HG03196 (cell line): ENCODE results near the gene CSTF3.

Source experiments
- ATAC-seq: cut with Tn5 transposase; IDR thresholded peaks from one replicate; pipeline ENCODE4 v1.9.1; 2021; ENCODE audit not compliant: unreplicated experiment

Gene CSTF3

DNA sequence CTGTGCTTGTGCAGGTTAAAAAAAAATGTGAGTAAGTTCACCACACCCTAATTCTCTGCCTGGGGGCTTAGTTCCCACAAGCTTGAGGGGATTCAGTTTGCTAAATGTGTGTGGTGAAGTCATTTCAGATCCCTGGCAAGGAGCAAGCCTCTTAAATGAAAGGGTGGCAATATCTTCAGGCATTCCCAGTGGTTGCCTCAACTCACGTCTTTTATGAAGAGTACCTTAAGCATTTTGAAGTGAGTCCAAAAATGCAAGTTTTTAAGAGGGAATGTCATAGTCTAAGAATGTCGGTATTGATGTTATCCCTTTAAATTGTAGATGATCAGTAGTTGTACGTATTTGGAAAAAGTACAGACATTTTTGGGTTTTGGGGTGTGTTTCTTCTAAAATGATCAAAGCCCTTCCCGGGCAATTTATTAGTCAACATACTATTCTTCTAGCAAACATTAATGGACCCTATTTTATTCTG, 117.0 kb downstream of the CSTF3 start:
- ATAC-seq: no peak

DNA sequence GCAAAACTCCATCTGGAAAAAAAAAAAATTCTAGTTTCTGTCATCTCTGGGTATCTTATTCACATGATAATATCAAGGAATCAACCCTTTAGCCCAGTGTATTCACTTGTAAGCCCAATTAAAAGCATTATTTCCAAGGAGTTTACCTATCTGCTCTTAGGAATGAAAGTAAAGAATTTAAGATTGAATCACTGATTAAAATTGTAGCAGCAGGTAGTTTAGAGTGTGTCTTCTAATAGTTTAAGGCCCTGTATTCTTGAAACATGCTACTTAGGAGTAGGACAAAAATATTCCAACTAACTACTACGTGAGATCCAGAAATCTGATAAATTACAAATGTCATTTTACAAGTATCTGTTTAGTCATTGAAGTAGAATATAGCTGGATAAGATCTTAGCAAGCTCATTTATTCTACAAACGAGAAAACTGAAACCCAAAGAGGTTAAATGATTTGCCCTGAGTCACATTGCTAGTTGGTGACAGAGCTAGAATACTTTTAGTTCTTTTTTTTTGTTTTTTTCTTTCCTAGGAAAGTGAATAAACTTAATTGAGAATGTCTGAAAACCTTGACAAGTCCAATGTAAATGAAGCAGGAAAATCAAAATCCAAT, 118.0 kb downstream of the CSTF3 start:
- ATAC-seq: no peak

DNA sequence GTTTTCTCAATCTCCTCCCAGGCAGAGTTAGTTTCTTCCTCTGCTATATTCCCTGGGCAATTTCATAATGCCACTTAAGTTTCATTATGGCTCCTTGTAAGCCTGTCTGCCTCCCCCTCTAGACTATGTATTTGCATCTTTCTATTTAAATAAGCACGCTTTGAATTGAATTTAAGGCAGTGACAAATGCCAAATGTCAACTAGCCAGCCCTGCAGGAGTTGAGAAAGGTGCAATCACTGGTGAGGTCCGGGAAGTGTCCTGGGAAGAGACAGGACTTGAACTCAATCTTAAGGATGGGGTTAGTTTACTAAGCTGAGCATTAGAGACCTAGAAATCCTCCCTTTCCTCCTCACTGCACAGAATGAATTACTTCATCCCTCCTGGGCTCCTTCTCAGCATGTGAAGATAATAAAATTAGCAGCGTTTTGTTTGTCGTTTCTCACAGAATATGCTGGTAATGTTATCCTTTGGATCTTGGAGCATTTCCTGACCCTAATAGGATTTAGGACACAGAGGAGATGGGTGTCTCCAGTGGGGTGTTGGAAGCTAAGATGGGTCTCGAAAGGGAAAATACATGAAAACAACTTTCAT, 120.3 kb downstream of the CSTF3 start:
- no peak for ATAC-seq

DNA sequence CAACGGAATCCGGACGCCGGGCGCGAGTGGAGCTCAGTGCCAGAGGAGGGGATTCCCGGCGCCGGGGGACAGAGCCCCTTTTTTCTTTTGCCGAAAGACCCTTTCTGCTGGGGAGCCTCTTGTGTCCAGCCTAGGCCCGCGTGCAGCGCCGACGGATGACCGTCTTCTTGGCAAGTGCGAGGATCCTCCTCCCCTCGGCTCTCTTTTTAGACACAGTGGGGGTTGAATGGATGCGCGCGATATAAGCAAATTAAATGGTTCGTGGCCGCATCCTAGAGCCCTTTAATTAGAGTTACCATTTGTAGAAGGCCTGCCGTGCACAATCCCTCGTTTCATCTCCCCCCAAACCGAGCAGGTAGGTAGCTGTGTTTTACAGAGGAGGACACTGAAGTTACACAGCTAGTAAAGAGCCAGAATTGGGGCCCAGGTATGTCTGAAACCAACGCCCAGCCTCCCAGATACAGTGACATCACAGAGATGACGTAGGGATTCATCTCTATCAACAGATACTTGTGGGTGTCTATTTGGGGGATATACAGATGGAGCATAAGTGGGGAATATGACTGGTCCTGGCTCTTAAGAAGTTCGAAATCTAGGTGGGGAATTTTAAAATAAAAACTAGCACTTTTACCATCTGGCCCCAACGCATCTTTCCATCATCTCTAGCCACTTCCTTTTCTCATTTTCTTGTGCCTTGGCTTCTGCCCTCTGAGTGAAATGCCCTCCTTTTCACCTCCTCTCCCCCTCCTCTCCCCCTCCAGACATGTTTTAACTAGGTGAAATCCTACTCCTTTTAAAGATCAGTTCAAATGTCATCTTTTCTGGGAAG, 121.0 kb downstream of the CSTF3 start:
- peak; percentile 24 for ATAC-seq

DNA sequence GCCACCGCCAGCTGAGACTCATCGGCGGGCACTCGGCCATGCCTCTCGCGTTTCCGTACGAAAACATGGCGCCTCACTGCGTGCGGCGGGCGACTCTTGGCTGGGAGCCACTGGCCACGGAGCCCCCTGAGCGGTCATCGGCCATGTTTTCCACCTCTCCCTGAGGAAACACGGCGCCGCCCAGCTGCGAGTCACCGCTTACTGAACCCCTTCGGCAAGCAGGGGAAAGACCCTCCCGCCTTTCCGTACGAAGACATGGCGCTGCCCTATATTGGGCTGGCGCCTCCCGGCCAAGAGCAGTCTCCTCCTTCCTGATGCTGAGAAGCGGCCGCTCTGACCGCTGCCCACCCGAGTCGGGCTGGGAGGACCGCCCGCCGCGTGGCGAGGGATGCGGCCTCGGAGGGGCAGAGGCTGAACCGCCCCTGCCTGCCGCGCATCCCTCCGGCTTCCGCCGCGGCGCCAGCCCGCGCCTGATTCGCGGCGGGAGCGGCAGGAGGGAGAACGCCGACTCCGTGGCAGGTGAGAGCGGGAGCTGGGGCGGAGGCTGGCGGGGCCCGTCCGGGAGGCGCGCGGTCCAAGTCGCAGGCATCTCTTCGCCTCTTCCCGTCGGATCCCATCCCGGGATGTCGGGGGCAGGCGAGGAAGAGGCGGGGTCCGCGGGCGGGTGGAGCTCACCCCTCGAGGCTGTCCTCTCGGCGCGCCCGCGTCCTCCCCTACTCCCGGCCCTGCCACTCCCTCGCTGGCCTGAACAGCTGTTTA, 121.8 kb downstream of the CSTF3 start, which contains the start of gene TCP11L1:
Gene TCP11L1 (plus strand): TSS at position 299 of the 759 bp plus-strand sequence. CDS start 4,202 bp downstream, outside the sequence.
- ATAC-seq: peak; percentile 79

DNA sequence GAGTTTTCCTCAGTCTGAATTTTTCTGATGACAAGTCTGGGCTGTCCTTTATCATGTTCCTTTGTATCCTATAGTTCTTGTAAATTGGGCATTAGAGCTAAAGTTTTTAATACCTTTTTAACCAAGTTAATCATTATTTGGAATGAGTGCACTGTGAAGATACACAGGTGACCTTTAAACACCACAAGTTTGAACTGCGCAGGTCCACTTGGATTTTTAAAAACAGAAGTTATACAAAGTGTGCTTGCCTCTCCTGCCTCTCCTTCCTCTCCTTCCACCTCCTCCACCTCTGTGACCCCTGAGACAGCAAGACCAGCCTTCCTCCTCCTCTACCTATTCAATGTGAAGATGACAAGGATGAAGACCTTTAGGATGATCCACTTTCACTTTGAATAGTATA, 126.3 kb downstream of the CSTF3 start:
- no peak for ATAC-seq
